HG03571 (cell line): ENCODE results near the gene NELL2.
"Not testable (repeated sequence)": the region's sequence is repeated elsewhere in the genome, so short reads cannot be mapped to it uniquely, and the experiment has no call there.

Experiments used
- ATAC-seq: cut with Tn5 transposase; IDR thresholded peaks from one replicate; pipeline ENCODE4 v1.9.1; 2021; ENCODE audit not compliant: unreplicated experiment

NELL2 gene

DNA sequence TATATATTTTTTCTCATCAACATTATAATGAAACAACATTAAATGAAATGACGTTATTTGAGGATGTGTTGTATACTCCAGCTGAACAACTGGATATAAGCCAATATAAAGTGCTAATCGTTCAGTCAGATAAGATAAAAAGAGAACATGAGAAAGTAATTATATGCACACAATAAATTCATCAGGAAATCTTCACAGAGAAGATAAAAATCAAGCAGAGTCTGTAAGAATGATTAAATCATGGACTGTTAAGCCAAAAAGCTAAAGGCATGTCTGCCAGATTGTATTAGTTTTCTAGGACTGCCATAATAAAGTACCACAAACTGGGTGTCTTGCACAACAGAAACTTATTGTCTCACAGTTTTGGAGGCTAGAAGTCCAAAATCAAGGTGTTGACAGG lies 178.6 kb downstream of the NELL2 start:
- ATAC-seq = no peak

DNA sequence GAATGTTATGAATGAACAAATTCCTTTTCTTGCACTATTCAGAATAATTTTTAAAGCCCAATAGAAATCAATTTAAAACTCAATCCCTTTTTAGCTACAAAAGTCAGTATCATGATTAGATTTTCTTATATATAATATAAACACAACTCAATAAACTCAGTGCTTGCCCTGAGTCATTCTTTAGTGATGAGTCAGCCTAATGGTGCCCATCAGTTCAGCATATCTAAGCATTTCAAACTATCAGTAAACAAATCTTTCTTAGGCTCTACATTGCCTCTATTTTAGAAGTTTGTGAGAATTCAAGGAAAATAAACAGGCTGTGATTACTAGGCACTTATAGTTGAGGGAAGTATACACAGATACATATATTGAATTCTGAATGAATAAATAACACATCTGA lies 179.6 kb downstream of the NELL2 start:
- no peak for ATAC-seq

DNA sequence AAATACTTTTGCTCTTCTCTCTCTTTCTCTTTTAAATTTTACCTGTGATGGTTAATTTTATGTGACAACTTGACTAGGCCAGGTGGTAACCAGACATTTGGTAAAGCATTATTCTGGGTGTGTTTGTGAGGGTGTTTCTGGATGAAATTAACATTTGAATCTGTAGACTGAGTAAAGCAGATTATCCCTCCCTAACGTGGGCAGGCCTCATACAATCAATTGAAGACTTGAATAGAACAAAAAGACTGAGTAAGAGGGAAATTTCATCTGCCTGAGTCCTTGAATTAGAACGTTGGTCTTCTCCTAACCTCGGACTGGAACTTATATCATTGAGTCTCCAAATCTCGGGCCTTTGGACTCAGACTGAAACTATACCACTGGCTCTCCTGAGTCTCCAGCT lies 182.1 kb downstream of the NELL2 start:
- no peak for ATAC-seq

DNA sequence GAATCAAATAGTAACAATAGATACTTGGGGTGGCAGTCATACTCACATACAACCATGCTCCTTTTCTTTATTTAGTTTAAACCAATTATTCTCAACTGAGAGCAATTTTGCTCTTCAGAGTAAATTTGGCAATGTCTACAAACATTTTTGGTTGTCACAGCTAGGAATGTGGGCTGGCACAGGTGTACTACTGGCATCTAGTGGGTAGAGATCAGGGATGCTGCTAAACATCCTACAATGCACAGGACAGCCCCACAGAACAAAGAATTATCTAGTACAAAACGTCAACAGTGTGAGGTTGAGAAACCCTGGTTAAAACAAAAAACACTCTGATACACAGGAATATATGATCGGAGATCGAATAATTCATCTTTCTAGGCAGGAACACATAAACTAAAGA lies 186.5 kb downstream of the NELL2 start:
- ATAC-seq = no peak

DNA sequence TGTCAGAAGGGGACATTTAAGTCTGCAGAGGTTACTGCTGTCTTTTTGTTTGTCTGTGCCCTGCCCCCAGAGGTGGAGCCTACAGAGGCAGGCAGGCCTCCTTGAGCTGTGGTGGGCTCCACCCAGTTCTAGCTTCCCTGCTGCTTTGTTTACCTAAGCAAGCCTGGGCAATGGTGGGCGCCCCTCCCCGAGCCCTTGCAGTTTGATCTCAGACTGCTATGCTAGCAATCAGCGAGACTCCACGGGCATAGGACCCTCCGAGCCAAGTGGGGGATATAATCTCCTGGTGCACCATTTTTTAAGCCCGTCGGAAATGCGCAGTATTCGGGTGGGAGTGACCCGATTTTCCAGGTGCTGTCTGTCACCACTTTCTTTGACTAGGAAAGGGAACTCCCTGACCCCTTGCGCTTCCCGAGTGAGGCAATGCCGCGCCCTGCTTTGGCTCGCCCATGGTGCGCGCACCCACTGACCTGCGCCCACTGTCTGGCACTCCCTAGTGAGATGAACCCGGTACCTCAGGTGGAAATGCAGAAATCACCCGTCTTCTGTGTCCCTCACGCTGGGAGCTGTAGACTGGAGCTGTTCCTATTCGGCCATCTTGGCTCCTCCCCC lies 189.2 kb downstream of the NELL2 start:
- not testable (repeated sequence) for ATAC-seq

DNA sequence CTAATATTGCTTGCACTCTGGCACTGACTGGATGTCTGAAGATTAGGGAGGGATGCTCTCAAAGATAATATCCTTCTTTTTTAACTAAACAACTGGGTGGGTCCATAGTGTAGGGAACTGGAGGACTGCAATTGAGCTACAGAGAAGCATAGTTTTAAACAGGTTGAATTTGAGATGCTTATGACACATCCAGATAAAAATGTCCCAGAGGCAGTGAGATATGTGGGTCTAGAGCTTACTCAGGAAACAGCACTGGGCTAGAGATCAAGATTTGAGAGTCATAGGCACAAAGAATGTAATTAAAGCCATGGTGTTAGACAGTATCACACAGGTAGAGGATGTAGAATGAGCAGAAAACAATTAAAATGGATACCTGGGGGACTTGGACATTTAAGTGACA lies 198.4 kb downstream of the NELL2 start:
- no peak for ATAC-seq

DNA sequence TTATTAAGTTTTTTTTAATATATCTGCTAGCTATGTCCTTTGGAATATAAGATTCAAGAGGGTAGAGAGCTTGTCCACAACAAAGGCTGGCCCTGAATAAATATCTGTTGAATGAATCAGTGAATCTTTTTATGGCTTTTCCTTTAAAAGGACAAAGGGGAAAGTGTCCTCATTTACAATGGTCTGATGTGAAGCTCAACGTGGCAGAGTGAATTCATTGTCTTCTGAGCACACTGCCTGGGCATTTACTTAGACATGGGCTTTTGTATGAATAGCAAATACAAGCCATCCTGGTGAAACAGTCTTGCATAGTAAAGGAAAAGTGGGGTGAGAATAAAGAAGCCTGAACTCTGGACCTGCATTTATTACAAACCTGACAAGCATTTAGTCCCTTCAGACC lies 201.2 kb downstream of the NELL2 start:
- no peak for ATAC-seq

DNA sequence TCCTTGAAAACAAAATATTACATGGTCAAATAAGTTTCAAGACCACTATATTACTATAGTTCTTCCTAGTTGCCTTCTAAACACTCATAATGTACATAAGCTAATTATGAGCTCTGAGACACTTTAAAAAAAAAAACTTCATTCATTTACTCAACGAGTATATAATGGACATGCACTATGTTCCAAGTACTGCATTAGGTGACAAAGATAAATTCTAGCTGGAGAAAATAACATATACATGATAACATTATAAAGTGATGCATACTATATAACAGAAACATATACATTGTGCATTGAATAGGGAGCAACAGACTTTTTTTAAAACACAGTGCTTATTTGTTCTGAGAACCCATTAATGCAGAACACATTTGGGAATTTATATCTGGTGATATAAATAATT lies 202.3 kb downstream of the NELL2 start:
- no peak for ATAC-seq

DNA sequence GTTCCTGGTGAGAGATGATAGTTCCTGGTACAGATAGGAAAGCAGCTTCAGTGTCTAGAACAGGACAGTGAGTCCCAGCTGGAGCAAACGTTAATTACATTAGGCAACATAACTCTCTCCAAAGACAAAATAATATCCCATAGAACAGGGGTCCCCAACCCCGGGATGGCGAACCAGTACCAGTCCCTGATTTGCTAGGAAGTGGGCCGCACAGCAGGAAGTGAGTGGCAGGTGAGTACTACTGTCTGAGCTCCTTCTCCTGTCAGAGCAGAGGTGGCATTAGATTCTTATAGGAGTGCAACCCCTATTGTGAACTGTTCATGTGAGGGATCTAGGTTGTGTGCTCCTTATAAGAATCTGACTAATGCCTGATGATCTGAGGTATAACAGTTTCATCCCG lies 204.1 kb downstream of the NELL2 start:
- no peak for ATAC-seq

DNA sequence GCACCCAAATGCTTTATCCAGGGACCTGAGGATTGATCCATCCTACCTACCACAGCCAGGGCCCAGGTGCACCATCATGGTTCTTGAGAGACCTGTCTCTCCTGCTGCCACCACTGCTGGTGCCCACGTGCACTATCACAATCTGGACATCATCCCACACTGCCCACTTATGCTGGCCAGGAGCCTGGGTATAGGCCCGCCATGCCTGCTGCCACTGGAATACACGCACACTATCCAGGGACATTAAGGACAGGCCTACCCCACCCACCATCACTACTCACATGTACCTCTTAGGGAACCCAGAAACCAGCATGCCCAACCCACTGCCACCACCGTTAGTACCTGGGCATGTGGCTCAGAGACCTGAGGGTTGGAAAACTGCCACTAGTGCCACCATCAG lies 207.7 kb downstream of the NELL2 start:
- ATAC-seq = no peak

DNA sequence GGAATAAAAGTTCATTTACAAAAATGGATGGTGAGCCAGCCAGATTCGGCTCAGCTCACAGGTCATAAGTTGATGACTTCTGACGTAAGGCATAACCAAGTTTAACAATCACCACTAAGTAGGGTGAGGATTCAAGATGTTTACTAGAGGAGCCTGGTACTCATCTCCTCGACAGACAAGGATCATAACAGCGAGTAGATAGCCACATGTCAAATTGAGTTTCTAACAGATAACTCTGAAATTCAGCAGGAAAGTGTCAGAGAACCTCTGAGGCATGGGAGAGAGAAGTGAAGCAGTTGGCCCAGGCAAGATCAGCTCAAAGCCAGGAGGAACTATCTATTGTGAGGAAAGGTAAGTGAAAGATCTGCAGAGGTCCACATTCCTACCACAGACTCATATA lies 208.7 kb downstream of the NELL2 start:
- ATAC-seq = no peak

DNA sequence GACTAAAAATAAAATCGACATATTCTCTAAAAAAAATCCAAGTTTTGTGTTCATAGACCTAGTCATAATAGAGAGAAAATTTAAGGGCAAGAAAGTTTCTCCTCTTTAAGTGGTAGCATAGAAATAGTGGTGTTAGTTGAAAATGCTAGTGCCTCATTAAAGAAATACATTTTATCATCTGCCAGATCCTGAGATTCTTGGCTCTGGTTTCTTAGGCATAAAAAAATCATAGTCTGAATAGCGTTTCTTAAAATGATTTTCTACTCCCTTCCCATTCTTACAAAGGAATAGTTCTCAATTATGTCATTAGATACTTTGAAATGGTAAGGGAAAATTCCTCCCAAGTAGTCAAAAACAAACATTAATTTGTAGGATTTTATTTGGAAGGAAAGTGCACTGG lies 212.8 kb downstream of the NELL2 start:
- ATAC-seq = no peak

DNA sequence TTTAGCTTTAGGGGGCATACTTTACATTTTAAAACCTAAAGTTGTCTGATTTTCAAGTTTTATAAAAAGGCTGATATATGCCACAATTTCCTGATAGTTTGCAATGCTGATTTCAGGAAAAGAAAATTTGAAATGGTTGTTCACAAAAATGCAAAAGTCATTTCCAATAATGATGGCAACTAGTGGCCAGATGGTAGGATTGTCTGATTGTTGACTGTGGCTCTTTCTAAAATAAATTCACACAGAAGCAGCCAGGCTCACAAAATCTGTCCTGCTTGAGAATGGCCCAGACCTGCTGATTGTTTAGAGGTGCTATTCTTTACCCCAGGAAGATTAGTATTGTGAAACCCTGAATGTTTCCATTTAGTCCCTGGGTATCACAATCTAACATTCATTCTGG lies 220.3 kb downstream of the NELL2 start:
- ATAC-seq = no peak

DNA sequence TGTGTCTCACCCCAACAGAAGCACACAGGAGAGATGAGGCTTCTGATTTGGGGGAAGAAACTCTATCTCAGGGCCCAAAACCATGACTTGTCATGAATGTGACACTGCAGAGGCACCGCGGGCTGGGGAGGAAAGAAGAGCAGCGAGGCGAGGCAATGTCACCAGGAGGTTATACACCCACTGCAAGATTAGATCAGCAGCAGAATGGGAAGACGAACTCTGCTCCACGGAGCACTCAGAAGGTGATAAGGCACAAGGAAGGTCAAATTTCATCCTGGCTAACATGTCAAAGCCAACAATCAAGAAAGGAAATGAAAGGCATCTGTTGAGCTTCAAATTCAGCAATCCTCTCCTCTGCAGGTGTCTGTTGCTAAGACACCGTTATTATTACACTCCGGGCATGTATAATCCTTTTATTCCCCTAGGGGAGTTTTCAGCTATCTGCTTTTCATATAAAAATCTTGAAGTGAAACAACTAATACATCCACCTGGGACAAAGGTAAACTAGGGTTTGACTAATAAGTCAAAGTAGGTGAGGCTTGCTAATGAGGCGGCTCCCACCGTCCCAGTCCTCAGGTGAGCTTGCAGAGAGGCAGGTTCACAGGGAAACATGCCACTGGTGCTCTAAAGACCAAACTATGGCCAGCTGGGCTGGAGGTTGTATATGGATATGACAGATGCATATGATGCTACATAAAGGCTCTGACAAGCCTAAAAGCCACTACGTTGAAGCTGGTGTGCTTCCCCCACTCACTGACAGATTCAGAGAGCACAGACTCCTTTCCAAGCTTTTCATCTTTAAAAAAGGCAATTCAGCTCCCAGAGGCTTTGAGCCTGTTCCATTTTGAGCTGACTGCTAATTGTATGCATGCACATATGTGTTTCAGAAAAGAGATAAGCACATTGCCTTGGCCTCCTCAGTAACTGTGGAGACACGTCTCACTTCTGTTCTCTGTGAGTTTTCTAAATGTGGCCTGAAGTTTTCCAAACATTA lies 221.2 kb downstream of the NELL2 start:
- no peak for ATAC-seq

DNA sequence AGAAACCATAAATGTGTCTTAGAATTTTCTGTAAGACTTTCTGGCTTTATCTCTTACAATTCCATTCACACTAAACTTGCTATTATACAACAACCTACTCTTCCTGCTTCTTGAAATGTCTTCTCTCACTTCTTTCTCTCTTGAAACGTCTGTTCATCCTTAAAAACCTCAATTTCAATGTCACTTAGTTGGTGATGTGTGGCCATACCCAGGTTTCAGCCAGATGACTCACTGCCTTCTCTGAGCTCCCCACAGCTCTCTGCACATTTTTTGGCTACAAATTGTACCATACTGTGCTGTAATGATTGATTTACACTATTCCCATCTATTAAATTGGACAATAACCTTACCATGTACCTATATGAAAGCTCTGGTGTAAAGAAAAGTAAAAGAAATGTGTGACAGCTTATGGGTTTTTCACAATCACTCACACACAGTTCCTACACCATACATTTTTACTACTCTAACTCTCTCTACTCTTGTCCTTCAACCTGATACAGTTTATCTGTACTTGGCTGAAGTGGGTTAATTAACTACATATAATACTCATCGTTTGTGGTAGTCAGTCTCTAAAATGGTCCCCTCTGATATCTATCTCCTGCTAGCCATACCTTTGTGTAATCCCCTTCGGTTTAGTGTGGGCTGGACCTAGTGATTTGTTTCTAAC lies 222.1 kb downstream of the NELL2 start:
- ATAC-seq = no peak

DNA sequence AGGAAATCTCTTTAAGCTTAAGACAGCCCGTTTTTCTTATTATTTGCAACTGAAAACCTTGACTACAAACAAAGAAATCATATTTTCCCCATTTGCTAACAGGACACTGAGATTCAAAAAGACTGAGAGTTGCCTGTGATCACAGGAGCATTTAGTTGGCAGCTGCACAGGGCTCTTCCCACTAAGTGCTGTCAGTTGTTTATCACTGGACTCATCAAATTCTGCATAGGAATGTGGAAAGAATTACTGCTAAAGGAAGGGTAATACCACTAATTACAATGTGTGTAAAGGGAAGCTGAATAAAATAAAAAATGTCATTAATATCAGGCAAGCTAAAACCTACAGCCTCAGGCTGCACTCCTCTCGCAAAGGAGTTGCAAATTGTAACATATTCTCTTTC lies 226.4 kb downstream of the NELL2 start:
- no peak for ATAC-seq

DNA sequence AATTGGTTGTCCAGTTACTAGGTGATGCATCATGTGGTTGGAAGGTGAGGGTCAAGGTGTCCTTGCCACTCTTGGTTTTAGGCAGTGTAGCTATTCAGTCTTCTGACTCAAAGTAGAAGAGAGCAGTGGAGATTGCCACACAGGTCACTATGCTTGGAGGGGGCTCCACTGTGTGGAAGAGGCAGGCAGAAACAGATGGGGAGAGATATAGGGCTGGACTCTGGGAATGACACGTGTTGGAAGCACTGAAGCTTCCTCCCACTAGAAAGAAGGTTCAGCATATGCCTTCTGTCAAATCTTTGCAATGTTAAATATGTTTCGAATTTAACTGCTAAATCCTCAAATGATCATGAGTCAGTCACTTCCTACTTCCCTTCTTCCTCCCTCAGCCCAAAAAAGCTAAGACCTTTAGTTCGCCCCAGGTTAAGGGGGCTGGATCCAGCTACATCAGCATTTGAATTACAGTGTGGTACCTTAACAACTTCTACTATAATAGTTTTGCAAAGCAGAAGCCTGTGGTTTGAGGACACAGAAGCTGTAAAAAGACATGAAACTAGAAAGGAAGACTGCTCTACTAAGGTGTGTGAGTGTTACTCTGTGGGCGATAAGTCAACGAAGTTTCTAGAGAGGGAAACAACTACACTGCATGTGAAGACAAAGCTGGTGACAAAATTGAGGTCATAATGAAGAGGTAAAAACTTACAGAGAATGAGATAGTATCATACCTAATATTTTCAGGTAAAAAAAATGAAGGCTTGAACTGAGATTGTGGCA lies 228.0 kb downstream of the NELL2 start:
- no peak for ATAC-seq

DNA sequence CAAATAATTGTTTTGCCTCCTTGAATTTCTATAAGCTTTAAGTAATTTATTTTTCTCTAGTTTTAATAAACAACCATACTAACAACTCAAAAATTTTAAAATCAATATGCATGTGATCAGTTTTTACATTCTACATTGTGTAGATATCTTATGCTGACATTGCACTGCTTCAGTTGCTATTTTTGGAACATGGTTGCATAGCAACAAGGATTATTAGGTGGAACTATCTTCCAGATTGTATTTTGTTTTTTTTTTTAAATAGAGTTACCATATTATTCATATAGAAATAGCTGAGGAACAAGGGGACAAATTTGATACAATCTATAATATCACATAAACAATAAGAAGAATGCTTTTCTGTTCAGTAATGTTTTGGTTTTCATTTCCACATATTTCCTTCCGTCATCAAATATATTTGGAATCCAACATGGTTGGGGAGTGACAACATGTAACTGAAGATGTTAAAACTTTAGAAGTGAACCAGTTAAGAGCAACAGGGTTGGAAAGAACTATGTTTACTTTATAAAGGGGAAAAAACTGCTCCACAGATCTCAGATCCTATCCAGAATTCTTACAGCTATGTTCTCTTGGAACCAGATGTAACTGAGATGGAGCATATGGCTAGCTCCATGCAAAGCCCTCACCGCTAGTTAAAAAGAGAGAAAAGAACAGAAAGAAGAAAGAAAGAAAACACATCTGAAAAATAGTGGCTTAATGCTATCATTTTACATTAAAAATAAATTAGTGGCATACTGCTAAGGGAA lies 235.5 kb downstream of the NELL2 start:
- ATAC-seq = no peak

DNA sequence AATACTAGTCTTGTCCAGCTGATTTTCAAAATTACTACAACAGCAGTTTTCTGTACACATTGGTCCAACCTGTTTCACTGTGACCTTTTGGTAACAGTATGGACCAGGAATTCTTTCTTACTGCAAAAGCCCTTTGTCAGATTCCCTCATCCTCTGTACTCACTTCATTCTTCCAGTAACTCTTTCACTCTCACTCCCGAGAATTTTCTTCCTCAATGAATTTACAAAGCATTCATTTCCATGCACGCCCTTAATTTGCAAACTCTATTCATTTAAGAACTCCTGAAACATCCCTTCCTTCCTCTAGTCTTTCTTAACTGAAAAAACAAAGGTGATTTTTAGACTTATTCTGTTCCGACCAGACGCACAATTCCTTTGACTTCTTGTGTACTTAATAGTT lies 238.2 kb downstream of the NELL2 start:
- no peak for ATAC-seq

DNA sequence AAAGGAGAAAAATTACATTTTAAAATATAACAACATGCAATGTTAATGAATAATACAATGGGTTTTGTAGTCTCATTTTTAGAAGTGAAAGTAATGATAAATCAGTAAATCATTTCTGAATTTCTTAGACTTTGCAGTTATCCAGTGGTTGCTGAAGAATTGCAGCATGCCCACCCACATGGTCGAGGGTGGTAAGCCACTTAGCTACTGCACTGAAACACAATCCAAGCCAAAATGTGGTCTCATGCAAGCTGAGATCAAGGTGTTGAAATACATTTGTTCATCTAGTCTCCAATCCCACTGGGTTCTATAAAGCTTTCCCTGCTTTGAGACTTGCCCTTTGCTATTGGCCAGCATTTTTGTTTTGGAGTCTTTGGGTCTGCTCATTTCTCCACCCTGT lies 247.9 kb downstream of the NELL2 start:
- ATAC-seq = no peak
